ENCODE data around the gene ADGRG3.

Gene ADGRG3, protein sequence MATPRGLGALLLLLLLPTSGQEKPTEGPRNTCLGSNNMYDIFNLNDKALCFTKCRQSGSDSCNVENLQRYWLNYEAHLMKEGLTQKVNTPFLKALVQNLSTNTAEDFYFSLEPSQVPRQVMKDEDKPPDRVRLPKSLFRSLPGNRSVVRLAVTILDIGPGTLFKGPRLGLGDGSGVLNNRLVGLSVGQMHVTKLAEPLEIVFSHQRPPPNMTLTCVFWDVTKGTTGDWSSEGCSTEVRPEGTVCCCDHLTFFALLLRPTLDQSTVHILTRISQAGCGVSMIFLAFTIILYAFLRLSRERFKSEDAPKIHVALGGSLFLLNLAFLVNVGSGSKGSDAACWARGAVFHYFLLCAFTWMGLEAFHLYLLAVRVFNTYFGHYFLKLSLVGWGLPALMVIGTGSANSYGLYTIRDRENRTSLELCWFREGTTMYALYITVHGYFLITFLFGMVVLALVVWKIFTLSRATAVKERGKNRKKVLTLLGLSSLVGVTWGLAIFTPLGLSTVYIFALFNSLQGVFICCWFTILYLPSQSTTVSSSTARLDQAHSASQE

DNA sequence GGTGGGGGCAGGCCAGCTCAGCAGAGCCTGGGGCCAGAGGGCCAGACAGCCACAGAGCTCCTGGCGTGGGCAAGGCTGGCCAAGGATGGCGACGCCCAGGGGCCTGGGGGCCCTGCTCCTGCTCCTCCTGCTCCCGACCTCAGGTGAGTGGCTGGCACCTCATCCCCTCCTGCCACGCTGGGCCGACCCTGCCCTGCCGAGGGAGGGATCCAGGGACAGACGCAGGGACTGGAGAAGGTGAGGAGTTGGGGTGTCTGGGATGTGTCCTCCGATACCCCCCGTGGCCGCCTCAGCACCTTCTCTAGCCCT is at the start of gene ADGRG3:
TSS of gene ADGRG3 (plus strand) at position 44 of the 309 bp plus-strand sequence. CDS start at position 86, 42 bp downstream.
- no peak for DNase-seq

DNA sequence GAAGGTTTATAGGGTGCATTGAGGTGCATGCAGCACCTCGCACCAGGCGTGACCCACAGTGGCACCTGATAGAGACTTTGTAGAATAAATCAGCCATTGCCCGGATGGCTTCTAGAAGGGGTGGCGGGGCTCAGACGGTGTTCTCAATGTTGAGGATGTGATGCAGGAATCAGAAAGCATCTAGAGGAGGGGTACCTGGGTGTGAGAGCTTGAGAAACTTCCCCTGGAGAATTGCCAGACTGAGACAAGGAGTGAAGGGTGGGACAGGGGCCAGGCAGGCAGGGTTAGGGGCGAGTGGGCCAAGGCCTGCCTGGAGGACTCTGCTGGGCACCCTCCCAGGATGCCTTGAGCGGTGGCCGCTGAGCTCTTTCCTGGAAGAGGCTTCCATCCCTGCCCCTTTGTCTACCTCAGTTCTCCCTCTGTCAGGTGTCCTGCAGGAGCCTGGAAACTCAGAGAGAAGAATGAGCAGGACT is 48.9 kb upstream of the ADGRG3 start:
- no peak for DNase-seq

DNA sequence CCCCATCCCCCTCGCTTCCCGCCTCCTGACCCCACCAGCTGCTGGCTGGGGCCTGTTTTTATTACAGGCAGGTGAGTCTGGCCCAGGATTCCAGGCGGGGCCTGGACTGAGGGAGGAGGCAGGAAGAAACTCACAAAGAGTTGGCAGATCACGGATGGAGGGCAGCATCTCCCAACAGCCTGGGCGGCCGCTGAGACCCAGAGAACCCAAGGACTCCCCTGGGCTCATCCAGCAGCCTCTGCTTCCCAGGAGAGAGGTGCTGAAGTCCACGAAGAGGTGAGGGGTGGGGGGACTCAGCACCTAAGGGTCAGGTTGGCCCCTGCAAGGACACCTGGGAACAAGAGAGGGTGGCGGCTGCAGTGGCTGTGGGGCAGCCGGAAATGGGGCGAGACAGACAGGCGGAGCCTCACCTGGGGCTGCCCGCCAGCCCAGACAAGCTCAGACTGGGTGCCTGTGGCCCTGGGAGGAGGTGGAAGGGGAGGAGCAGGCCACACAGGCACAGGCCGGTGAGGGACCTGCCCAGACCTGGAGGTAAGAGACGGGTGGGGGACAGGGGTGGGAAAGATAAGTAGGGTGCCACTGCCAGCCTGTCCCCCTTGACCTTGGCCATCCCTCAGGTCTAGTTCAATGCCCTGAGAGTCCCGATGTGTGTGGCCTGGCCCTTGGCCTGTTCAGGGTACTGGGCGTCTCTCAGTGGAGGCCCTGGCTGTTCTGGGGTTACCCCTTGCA is 48.3 kb upstream of the ADGRG3 start:
- DNase-seq = peak; percentile 93

DNA sequence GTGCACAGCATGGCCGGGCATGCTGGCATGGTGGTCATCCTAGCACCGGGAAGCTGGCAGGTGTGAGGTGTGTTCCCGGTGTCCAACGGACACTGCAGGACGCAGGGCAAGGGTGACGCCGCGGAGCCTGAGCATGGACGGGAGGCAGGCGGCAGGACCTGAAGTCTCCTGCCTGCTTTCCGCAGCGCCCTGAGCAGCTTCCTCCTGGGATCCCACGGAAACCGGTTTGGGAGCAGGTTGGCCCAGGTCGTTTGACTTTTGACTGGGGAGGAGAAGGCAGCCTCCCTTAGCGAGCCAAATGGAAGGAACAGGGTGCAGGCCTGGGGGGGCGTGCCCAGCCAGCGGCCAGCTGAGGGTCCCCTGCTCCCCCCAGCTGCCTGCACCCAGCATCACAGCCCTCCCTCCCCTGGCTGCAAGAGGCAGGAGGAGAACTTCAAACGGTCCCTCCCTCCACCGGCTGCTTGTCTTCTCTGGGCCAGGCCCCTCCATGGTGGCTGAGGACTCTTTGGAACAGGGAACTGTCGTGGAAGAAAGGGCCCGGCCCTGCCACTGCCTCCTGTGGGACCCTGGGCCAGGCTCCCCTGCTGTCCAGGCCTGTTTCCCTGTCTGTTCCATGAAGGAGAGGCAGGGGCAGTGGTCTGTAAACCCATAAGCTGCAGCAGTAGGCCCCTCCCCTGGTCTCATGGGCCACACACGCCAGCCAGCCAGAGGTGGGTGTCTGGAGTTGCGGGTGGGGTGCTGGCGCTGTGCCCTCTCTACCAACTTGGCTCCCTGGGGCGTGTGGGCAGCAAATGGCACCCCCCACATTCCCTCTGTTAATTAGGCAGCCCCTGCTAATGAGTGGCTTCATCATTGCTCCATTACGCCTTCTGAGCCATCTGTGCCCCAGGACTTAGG is 47.5 kb upstream of the ADGRG3 start:
- peak; percentile 84 for DNase-seq

DNA sequence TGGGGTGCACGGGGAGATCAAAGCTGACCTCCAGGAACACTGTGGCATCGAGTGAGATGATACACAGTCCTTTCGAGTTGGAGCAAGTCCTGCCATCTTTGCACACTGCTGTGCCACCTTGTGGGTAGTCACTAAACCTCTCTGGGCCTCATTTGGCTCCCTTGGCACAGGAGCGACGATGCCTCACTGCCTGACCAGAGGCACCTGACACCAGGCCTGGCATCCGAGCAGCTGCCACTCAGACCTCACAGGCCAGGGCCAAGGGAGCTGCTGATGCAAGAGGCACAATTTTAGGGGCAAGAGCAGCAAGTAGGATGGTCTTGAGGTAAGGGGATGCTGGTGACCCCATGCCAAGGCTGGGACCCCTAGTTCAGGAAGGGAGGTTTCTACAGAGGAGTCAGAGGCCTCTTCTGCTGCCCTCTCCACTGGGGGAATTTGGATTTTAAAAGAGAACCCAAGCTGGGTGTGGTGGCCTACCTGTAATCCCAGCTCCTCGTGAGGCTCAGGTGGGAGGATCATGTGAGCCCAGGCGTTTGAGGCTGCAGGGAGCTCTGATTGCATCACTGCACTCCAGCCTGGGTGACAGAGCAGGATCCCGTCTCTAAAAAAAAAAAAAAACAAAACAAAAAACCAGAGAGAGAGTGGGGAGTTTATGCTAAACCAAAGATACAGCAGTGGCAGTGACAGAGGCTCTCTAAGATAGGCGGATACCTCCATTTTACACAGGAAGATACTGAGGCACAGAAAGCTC is 46.4 kb upstream of the ADGRG3 start:
- DNase-seq = peak; percentile 56

DNA sequence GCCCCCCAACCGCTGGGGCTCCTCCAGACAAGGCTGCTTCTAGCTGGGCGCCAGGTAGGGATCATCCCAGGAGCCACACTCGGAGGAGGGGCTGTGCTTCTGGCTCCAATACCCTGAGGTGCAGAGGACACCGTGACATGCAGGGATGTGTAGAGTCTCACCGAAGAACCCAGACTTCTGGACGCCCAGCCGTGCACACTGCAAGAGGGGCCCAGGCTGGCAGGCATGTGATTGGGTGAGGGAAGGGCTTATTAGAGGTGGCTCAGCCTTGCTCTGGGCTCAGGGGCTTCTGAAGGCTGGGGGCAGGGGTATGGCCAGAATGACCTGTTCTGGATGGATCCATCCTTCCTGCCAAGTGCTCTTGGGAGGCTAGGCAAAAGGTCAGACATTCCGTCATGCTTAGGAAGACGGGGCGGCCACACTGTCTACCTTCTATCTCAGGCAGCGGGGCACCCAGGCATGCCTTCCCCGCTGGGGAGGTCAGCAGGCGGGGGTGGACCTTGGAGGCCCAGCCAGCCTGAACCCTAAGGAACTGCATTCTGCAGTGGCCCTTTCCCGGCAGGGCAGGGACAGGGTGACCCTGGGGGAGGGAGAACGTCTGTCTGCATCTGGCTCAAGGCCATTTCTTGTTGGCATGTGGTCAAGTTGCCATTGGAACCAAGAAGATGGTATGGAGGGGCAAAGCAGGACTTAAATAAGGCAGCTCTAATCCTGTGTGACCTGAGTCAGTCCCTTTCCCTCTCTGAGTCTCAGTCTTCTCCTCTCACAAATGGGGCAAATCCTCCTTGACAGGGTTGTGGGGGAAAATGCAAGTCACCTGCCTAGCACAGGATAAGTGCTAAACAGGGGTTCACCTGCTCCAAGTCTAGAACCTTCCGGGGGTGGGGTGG is 45.5 kb upstream of the ADGRG3 start:
- DNase-seq = peak; percentile 68

DNA sequence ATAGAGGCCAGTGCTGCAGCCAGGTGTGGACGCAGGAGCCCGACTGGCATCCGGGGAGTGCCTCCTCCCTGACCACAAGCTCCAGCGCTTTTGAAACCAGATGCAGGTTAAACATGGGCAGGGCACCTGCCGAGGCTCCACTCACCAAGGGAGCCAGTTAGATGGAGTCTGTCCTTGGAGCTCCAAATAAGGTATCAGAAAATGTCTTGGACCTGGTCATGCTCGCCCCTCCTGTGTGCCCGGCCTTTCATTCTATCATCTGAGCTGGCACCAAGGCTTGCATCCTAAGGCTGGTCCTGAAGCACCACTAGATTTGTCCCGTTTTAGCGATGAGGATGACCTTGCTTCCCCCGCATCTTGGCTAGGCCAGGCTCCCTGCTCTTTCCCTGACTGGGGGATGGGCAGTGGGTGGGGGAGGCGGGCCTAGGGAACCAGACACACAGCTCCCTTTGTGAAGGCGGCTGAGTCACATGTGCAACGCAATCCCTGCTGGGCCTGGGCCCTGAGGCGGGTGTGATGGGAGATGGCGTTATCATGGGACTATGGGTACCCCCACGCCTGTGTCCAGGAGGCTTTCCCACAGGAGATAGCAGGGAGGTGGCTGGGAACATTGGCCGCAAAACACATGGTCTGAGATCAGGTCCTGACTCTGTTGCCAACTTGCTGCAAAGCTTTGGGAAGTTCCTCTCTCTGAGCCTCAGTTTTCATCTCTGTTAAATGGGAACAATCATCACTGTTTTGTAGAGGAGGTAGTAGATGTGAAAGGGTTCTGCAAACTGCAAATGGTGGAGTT is 44.7 kb upstream of the ADGRG3 start:
- DNase-seq = peak; percentile 80

DNA sequence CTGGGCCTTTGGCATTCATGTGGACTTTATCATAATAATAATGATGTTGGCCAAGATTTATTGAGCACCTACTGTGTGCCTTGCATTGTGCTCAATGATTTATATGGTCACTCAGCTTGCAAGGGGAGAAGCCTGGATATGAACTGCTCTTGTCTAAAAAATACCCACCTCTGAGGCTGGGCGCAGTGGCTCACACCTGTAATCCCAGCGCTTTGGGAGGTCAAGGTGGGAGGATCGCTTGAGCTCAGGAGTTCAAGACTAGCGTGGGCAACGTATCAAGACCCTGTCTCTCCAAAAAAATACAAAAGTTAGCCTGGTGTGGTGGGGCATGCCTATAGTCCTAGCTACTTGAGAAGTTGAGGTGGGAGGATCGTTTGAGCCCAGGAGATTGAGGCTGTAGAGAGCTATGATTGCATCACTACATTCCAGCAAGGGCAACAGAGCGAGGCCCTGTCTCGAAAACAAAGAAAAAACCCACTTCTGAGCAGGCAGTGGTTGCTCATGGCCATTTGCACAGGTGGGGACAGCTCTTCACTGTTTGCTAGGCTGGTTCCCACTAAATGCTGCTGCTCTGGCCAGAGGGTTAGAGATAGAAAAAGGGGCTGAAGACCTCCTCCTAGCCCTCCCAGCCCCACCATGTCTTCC is 43.9 kb upstream of the ADGRG3 start:
- DNase-seq = no peak

DNA sequence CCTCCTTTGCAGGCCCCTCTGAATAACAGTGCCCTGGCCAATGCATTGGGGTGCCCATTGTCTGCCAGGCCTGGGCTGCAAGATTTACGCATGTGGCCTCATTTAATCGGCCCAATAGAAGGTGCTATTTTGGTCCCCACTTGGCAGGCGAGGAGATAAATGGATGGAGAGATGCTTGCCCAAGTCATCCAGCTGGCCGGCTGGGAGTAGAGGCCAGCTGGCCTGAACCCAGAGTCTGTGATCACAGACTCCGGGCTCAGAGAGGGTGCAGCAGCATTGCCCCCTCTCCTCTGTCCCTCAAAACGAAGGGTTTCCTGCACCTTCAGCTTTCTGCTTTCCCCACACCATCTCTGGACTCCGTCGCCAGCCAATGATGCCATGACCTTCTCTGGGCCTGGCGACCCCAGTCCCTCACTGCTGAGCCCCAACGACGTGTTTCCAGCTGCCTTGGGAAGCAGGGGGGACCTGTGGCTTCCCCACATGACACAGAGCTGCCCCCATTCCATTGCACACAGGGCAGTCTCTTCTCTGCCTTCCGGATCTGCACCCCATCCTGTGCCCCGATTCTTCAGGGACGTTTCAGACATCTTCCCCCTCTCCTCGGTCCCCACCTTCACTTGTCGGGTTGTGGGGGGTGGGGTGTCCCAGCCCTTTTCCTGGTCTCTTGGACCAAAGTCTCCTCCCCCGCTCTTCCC is 43.2 kb upstream of the ADGRG3 start:
- no peak for DNase-seq

DNA sequence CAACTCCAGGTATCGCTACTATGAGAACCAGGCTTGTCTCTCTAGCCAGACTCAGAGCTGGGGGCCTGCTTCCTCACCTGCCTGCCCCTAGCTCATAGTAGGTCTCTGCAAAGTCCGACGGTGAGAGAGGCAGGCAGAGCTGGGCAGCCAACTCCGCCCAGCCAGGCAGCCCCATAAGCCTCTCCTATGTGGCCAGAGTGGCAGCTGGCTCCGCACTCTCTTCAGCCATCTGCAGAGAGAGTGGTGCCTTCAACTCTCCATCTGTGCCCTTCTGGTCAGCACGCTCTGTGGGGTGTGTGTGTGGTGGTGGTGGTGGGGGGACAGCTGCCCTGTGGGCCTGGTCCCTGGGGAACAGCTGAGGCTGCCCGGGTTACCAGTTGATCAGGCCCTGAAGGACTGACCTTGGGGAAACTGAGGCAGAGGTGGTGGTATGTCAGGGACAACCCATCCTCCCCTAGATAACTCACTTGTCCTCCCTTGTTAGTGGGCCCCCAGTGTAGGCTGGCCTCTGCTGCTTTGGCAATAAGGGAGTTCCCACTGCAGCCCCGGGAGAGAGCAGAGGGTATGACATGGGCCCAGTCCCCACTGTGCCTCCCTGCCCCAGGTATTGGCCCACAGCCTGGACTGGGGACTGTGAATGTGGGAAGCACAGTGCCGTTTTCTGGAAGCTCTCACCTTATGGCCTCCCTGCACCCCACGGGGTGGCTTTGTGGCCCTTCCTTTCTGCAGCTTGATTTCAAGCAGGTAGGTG is 41.5 kb upstream of the ADGRG3 start:
- DNase-seq = no peak

DNA sequence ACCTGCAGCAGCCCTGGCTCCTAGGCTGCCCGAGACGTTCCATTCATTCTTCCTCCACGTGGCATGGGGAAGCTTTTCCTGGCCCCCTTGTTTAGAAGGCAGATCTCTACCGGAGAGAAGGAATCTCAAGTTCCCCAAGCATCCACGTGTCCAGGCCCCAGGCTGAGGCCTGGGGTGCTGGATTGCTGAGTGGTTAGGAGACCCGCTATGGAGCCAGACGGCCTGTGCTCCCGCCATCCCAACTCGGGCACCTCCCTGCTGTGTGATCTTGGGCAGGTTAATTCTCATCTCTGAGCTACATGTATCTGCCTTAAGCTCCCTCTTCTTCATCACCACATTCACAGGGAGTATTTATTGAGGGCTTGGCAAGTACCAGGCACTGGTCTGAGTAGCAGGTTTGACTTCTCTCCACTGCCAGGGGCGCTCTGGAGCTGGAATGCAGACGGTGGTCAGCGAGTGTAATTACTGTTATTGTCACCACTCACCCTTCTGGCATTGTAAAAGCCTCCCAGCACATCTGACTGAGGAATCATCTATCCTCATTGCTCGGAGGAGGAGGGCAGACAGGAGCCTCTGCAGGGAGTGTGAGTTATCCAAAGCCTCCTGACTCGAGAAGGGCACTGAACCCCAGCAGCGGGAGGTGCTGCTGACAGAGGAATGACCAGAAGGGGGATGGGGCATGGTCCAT is 40.8 kb upstream of the ADGRG3 start:
- peak; percentile 42 for DNase-seq

DNA sequence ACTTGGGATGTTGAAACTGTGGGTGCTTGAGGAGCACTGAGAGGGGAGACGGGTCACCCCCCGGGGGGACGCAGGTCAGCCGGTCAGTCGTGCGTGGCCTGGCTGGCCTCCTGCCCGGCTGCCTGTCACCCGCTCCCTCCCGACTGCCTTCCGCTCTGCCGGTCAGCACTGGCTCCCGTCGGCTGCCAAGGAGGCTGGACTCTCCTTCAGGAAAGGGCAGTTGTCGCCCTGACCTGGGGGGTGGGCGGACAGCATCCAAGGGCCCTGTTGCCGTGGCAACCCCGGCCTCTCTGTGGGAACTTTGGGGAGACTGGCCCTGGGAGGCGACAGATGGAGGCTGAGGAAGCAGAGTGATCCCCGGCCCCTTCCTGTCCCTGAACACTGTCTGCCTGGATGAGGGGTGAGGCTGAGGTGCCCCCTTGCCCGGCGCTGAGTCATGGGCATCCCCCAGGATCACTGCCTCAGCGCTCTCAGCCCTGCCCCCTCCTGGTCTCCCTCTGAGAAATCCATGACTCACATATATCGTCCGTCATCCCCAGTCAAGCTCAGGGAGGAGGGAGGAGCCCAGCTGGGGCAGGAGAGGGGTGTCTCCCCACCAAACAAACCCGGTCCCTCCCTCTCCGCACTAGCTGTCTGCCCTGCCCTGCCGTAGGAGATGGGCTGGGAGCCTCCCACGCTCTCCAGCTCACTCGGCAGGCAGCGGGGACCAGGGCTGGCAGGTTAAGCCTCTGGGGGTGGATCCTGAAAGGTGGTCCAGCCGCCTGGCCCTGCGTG is 39.9 kb upstream of the ADGRG3 start, which contains the start of gene ADGRG1:
TSS of gene ADGRG1 (plus strand) at position 623 of the 774 bp plus-strand sequence. CDS start 21,658 bp downstream, outside the sequence.
- peak; percentile 68 for DNase-seq

DNA sequence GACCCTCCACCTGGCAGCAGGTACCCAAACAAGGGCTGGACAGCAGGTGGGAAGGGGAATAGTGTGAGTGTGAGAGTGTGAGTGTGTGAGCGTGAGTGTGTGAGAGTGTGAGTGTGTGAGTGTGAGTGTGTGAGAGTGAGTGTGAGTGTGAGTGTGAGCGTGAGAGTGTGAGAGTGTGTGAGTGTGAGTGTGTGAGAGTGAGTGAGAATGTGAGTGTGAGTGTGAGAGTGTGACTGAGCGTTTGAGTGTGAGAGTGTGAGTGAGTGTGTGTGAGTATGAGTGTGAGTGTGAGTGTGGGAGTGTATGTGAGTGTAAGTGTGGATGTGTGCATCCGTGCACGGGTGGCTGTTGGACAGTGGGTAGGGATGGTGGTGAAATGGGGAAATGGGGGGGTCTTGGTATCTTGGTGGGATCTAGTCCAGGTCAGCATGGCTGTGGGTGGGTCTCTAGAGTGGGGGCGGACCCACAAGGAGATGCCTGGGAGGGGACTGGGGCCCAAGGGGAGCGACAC is 39.3 kb upstream of the ADGRG3 start:
- no peak for DNase-seq

DNA sequence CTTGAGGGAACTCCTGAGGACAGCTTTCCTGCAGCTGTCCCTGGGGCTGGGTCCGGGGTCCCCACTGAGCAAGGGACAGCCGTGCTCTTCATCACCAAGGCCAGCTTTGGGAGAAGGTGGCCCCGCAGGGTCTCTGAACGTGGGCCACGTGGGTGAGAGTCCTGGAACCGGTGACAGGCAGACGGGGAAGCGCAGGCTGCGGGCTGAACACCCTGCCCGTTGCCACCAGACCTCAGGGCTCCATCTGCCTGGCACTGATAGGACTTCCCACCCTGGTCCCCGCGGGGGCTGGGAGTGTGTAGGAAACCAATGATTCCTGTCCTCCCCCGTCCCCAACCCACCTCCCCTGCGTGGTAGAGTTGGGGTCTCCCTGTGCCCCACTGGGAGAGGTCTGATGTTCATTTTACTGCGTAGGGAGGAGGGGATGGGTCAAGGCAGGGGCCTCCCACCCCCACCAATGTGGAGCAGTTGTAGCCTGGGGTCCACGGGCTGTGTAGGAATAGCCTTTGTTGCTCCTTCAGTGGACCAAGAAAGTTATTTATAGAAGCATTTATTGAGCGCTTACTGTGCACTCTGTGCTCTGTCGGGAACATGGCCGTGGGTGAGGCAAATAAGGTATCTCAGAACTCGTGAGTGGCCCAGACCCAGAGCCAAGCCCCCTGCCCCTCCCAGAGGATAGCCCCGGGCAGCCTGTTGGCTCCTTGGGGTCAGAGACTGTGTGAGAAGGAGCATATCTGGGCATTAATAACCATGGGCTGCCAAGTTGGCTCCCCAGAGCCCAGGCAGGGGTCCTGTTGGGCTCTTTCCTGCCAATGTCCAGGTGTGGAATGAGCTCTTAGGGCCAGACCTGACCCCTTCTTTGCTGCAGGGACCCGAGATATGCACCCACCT is 38.3 kb upstream of the ADGRG3 start:
- DNase-seq = no peak

DNA sequence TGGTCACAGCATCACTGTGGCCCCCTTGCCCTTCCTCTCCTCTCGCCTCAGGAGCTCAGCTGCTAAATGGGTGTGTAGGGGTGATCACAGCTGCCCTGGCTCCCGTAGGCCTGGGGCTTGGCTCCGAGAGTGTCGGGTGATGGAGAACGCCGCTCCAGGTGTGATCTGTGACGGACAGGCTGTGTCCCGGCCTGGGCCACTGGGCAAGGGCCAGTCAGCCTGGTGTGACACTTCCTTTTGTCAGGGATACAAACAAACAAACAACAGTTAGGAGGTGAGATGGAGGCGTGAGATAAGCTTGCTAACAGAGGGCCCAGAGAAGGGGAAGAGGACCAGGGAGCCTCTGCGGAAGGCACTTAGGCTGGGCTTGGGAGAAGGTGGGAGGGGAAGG is 37.7 kb upstream of the ADGRG3 start:
- no peak for DNase-seq

Data from NCI-H69 (cell line).